ENCODE data around the gene SELL. TPM values are rescaled to one million over a fixed set of nuclear protein-coding genes. Genes with fewer than 3 reads are reported as not detected.
"Not testable (repeated sequence)": the region's sequence is repeated elsewhere in the genome, so short reads cannot be mapped to it uniquely, and the experiment has no call there.

SELL gene
- total RNA-seq, 6 experiments from 2014 or later, result 0.10 to 0.28 (median 0.12) TPM; not detected in 2

GRCh38 chr1:169722779-169723178 lies 11.4 kb upstream of the SELL start:
- no peak overlapping the region for H3K4me3 Mint-ChIP-seq
- no peak for TF ChIP-seq CTCF (IDR thresholded peaks at IDR 0.05)
- H3K27ac Mint-ChIP-seq, result no peak overlapping the region
- H3K4me1 Mint-ChIP-seq (ENCODE audit: low read depth), result no peaks in the 10 kb centered on the region
- no peaks in the 10 kb centered on the region for H3K9me3 Mint-ChIP-seq
- no peaks in the 10 kb centered on the region for H3K36me3 Mint-ChIP-seq (ENCODE audit: low read depth)
- no peak for DNase-seq
- peaks cover 9% of the 10 kb centered on the region for H3K27me3 Mint-ChIP-seq (ENCODE audit: insufficient read depth)

- H3K27ac Mint-ChIP-seq; H3K36me3 Mint-ChIP-seq (ENCODE audit: low read depth); DNase-seq; H3K27me3 Mint-ChIP-seq (ENCODE audit: insufficient read depth); H3K4me3 Mint-ChIP-seq; H3K9me3 Mint-ChIP-seq; H3K4me1 Mint-ChIP-seq (ENCODE audit: low read depth): not testable (repeated sequence)
These were observed 3.7 kb upstream of the SELL start for GRCh38 chr1:169715100-169715499.

GRCh38 chr1:169713090-169713489 lies 1.7 kb upstream of the SELL start:
- not testable (repeated sequence) for H3K27me3 Mint-ChIP-seq (ENCODE audit: insufficient read depth)

GRCh38 chr1:169712309-169712631 lies 850 bp upstream of the SELL start:
- Mint-ChIP-seq H3K9me3 (no peaks in the 10 kb centered on the region), H3K36me3 (ENCODE audit: low read depth) (no peaks in the 10 kb centered on the region), H3K27ac (no peak overlapping the region), H3K4me3 (no peak overlapping the region), H3K27me3 (ENCODE audit: insufficient read depth) (peaks cover 6% of the 10 kb centered on the region; the same call in 1 of the 2 replicates), H3K4me1 (ENCODE audit: low read depth) (peaks cover 9% of the 10 kb centered on the region)
- no peak for DNase-seq
- TF ChIP-seq CTCF (IDR thresholded peaks at IDR 0.05), result peak; percentile 65

More at GRCh38 chr1:169713090-169713489, 1.7 kb upstream of the SELL start:
- not testable (repeated sequence) for DNase-seq; H3K9me3 Mint-ChIP-seq; H3K27ac Mint-ChIP-seq; H3K4me3 Mint-ChIP-seq; H3K4me1 Mint-ChIP-seq (ENCODE audit: low read depth); H3K36me3 Mint-ChIP-seq (ENCODE audit: low read depth)

GRCh38 chr1:169708647-169709046 lies 2.8 kb downstream of the SELL start:
- H3K27me3 Mint-ChIP-seq (ENCODE audit: insufficient read depth), result peaks cover 6% of the 10 kb centered on the region; the same call in 1 of the 2 replicates

GRCh38 chr1:169707912-169708604 lies 3.4 kb downstream of the SELL start:
- no peaks in the 10 kb centered on the region for H3K9me3 Mint-ChIP-seq
- TF ChIP-seq CTCF (IDR thresholded peaks at IDR 0.05), result no peak
- H3K4me1 Mint-ChIP-seq (ENCODE audit: low read depth), result peaks cover 9% of the 10 kb centered on the region
- no peak for DNase-seq
- no peak overlapping the region for H3K4me3 Mint-ChIP-seq
- H3K27me3 Mint-ChIP-seq (ENCODE audit: insufficient read depth), result peaks cover 6% of the 10 kb centered on the region; the same call in 1 of the 2 replicates
- no peaks in the 10 kb centered on the region for H3K36me3 Mint-ChIP-seq (ENCODE audit: low read depth)
- H3K27ac Mint-ChIP-seq, result no peak overlapping the region

More at GRCh38 chr1:169708647-169709046, 2.8 kb downstream of the SELL start:
- H3K36me3 Mint-ChIP-seq (ENCODE audit: low read depth), result no peaks in the 10 kb centered on the region
- H3K9me3 Mint-ChIP-seq, result no peaks in the 10 kb centered on the region
- H3K27ac Mint-ChIP-seq, result no peak overlapping the region
- TF ChIP-seq CTCF (IDR thresholded peaks at IDR 0.05), result no peak
- DNase-seq, result no peak
- peaks cover 9% of the 10 kb centered on the region for H3K4me1 Mint-ChIP-seq (ENCODE audit: low read depth)
- H3K4me3 Mint-ChIP-seq, result no peak overlapping the region
